HuH-7 (cell line): ENCODE results near the gene ISG15.

Source experiments
- DNase-seq: peaks from one replicate; pipeline ENCODE4 v3.0.0; 2011; ENCODE audit warnings: low spot score

ISG15 gene

DNA sequence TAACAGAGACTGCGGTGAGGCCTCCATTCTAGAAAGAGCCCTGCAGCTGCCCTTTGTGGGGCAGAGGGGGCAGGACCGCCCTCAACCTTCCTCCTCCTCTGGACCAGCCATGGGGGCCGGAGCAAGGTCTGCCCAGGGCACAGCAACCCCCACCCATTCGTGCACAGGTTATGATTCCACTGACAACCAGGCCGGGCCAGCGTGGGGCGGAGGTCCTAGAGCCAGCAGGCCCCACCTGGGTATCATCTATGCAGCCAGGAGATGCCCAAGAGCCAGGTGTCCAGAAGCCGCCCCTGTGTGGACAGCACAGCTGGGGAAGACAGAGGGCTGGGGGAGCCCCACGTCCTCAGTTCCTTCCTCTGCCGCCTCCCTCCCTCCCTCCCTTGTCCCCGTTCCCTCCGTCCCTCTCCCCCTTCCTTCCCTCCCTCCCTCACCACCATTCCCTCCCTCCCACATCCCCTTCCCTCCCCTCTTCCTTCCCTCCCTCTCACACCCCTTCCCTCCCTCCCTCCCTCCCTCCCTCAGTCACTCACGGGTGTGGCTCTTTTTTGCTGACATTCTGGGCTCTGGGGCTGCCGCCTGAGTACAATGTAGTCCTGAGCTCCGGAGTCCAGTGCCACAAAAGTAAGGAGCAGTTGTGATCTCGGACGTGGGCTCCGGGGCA, 48.5 kb downstream of the ISG15 start:
- DNase-seq: no peak

DNA sequence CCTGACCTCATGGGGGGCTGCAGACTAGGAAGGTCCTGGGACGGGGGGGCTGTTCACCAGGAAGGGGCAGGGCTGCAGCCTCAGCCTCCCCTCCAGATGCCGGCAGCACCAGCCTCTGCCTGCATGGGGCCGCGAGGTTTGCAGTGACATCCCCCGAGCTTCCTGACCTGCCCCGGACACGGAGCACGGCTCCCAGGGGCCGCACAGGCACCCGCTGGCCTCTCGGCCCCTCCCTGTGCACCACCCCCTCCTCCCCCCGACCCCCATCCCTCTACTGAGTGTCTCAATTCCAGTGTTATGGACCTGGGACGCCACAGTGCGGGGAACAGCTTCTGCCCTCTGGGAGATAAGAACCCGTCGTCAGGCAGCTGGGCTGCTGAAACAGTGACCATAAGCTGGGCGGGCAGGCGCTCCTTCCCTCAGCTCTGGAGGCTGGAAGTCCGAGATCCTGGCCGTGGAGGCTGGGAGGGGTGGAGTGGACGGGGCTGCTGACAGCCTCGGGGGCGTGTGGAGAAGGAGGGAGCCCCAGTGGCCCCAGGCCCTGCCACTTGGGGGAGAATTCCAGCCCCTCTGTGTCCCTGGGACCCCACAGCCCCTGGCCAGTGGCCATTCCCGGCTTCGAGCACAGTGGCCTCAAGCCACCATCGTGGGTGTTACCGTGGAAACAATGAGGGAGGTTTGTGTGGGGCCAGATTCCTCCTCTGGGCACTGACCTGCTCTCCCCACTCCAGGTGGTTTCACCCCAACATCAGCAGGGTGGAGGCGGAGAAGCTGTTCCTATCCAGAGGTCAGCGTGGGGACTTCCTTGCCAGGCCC, 49.3 kb downstream of the ISG15 start:
- no peak for DNase-seq

DNA sequence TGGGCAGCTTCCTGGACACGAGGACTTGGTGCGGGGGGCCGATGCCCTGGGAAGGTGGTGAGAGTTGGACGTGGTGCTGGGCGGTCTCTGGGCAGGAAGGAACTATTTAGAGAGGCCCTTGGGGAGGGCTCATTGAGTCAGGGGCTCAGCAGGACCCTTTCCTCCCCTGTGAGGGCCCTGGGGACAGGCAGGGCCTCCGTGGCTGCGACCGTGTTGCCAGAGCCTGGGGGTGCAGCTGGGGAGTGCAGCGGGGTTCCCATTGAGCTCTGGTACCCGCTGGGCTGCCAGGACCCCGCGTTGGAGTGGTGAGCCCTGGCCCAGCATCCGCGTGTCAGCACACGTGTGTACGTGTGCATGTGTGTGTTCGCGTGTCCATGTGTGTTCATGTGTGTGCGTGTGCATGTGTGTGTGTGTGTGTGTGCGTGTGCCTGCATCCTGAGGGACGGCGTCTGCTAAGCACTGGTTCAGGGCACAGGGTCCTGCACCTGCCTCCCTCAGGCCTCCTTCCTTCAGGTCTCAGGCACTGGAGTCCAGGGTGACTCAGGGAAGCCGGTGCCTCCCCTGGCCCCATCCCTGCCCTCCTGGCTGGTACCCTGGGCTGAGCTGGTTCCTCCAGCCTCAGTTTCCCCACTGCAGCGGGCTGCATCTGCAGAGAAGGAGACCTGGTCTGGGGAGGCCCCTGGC, 50.1 kb downstream of the ISG15 start:
- DNase-seq: no peak
